HG03565 (cell line): ENCODE data around the gene TTBK1.

ENCODE experiments used
- ATAC-seq: cut with Tn5 transposase; IDR thresholded peaks from one replicate; pipeline ENCODE4 v1.9.1; 2021; ENCODE audit warnings: mild to moderate bottlenecking, moderate library complexity; ENCODE audit not compliant: unreplicated experiment

The TTBK1 gene

GRCh38 chr6:43336382-43336781 is 93.1 kb downstream of the TTBK1 start:
- ATAC-seq, result no peak
